Measurements from ENCODE around the gene MTFMT. TPM values are rescaled to one million over a fixed set of nuclear protein-coding genes. Genes with fewer than 3 reads are reported as not detected.

The MTFMT gene
- total RNA-seq, 1 donor = 19.2 TPM

DNA sequence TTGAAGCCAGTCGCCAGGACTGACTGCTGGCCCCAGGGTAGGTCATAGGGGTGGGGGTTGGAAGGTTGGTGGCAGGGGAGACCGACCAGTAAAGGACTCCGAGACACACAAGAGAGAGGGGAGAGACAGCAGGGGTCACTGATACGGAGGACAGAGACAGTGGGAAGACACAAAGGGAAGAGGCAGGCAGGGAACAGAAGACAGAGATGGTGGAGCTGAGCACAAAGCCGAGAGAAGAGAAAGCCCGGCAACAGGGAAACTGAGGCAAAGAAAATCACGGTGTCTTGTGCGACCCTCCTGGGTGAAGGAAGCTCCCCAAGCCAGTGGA lies 37.8 kb upstream of the MTFMT start:
- no peak for DNase-seq (ENCODE audit: low read depth)
- no peak for TF ChIP-seq CTCF (IDR thresholded peaks at IDR 0.05; ENCODE audit: insufficient read depth, low read length)
- H3K4me3 ChIP-seq (ENCODE audit: low read depth, low read length) = no peak overlapping the region

- H3K4me3 ChIP-seq (ENCODE audit: low read depth, low read length) = no peak overlapping the region
- no peak for DNase-seq (ENCODE audit: low read depth)
- TF ChIP-seq CTCF (IDR thresholded peaks at IDR 0.05; ENCODE audit: insufficient read depth, low read length) = no peak
Observed at GRCh38 chr15:65066635-65067316, 37.3 kb upstream of the MTFMT start.

DNA sequence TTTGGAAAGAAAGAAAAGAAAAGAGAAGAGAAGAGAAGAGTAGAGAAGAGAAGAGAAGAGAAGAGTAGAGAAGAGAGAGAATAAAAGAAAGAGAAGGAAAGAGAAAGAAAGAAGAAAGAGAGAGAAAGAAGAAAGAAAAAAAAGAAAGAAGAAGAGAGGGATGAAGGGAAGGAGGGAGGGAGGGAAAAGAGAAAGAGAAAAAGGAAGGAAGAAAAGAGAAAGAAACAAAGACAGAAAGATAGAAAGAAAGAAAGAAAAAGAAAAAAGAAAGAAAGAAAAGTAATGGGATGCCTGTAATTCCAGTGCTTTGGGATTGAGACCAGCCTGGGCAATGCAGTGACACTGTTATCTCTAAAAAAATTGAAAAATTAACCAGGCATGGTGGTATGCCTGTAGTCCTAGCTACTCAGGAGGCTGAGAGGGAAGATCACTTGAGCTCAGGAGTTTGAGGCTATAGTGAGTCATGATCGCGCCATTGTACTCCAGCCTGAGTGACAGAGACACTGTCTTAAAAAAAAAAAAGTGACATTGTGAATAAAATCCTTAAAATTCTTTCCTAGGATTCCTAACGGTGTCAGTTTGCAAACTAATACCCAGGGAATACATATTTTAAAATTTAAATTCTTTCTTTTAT lies 36.7 kb upstream of the MTFMT start:
- TF ChIP-seq CTCF (IDR thresholded peaks at IDR 0.05; ENCODE audit: insufficient read depth, low read length) = no peak
- no peak overlapping the region for H3K4me3 ChIP-seq (ENCODE audit: low read depth, low read length)
- peak; percentile 45 for DNase-seq (ENCODE audit: low read depth)

DNA sequence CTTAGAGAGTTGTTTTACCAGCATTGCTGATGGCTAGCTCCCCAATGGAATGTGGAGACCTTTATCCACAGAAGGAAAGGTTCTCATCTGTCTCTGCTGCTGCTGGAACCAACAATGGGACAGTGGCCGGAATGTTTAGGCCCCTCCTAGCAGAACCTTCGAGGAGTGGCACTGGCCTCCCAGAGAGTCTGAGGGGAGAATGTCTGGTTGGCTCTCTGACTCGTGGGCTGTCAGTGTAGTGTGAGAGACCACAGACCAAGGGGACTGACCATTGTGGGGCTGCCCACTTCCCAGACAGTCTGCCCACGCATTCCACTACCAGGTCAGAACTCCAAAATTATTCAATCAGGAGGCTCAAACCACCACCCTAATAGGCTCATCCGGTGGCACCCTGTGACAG lies 33.3 kb upstream of the MTFMT start:
- no peak for DNase-seq (ENCODE audit: low read depth)
- TF ChIP-seq CTCF (IDR thresholded peaks at IDR 0.05; ENCODE audit: insufficient read depth, low read length) = no peak
- H3K4me3 ChIP-seq (ENCODE audit: low read depth, low read length) = no peak overlapping the region

GRCh38 chr15:65062061-65062460 lies 32.6 kb upstream of the MTFMT start:
- no peak for DNase-seq (ENCODE audit: low read depth)
- TF ChIP-seq CTCF (IDR thresholded peaks at IDR 0.05; ENCODE audit: insufficient read depth, low read length) = no peak
- H3K4me3 ChIP-seq (ENCODE audit: low read depth, low read length) = no peak overlapping the region

GRCh38 chr15:65060641-65061397 lies 31.4 kb upstream of the MTFMT start:
- DNase-seq (ENCODE audit: low read depth) = no peak
- H3K4me3 ChIP-seq (ENCODE audit: low read depth, low read length) = no peak overlapping the region
- TF ChIP-seq CTCF (IDR thresholded peaks at IDR 0.05; ENCODE audit: insufficient read depth, low read length) = no peak

Data from fibroblast of the aortic adventitia (primary cell).